HepG2 (cell line): ENCODE results near the gene MADCAM1. TPM values are rescaled to one million over a fixed set of nuclear protein-coding genes. Genes with fewer than 3 reads are reported as not detected.

Source experiments
- ARNTL ChIP-seq: sonication (generic); formaldehyde crosslinking; IDR thresholded peaks from 2 replicates; pipeline ENCODE4 v1.4.0; 2020; ENCODE audit warnings: mild to moderate bottlenecking, missing genetic modification reagents
- CREBL2 ChIP-seq: sonication (generic); formaldehyde crosslinking; IDR thresholded peaks from 2 replicates; pipeline ENCODE4 v1.8.1; 2023; ENCODE audit warnings: missing genetic modification reagents, mild to moderate bottlenecking, borderline replicate concordance
- DNMT3B ChIP-seq: conservative IDR thresholded peaks from 2 replicates; pipeline ENCODE4 v1.6.1; 2016; ENCODE audit warnings: missing biosample characterization, control low read depth
- ELF4 ChIP-seq: sonication (generic); formaldehyde crosslinking; IDR thresholded peaks from 2 replicates; pipeline ENCODE4 v1.5.0; 2020; ENCODE audit warnings: missing genetic modification reagents, mild to moderate bottlenecking, moderate library complexity, borderline replicate concordance
- ETV5 ChIP-seq: IDR thresholded peaks from 2 replicates; pipeline ENCODE4 v1.6.1; 2018; ENCODE audit warnings: missing biosample characterization, missing genetic modification reagents, inconsistent platforms, borderline replicate concordance
- NFAT5 ChIP-seq: sonication (generic); formaldehyde crosslinking; IDR thresholded peaks from 2 replicates; pipeline ENCODE4 v1.4.0; 2020; ENCODE audit warnings: missing genetic modification reagents
- SIN3A ChIP-seq: IDR thresholded peaks from 2 replicates; pipeline ENCODE4 v1.6.1; 2011; ENCODE audit warnings: low read depth, mild to moderate bottlenecking, control low read depth, low read length, borderline replicate concordance
- SP4 ChIP-seq: sonication (generic); formaldehyde crosslinking; IDR thresholded peaks from 2 replicates; pipeline ENCODE4 v1.8.1; 2023; ENCODE audit warnings: mild to moderate bottlenecking, missing genetic modification reagents
- ZNF205 ChIP-seq: IDR thresholded peaks from 2 replicates; pipeline ENCODE4 v1.6.1; 2018; ENCODE audit warnings: missing biosample characterization, missing genetic modification reagents
- ZNF230 ChIP-seq: sonication (generic); formaldehyde crosslinking; IDR thresholded peaks from 2 replicates; pipeline ENCODE4 v1.4.0; 2020; ENCODE audit warnings: mild to moderate bottlenecking, missing genetic modification reagents
- ZNF331 ChIP-seq: sonication (generic); formaldehyde crosslinking; IDR thresholded peaks from 2 replicates; pipeline ENCODE4 v1.4.0; 2020; ENCODE audit warnings: missing genetic modification reagents
- ZNF556 ChIP-seq: sonication (generic); formaldehyde crosslinking; IDR thresholded peaks from 2 replicates; pipeline ENCODE4 v1.4.0; 2020; ENCODE audit warnings: mild to moderate bottlenecking, missing genetic modification reagents, borderline replicate concordance
- ZNF883 ChIP-seq: sonication (generic); formaldehyde crosslinking; IDR thresholded peaks from 2 replicates; pipeline ENCODE4 v1.5.1; 2020; ENCODE audit warnings: mild to moderate bottlenecking, missing genetic modification reagents; ENCODE audit errors: not compliant biosample characterization
- polyA plus RNA-seq, 8 experiments: library from polyadenylated mRNA; depleted of rRNA in 3 of 8; stranded (reverse) in 7 of 8; unstranded in 1 of 8; fragments of >200 nt; fragmentation: Illumina TruSeq in 4 of 8; extraction: Trizol in 4 of 8; gene quantifications; 2 replicates each; pipeline versions ENCODE4 v1.2.1 to v1.2.3, GENCODE V29; 2011 to 2016; ENCODE audit warnings: low read depth in 4 of 8, missing spikeins in 1 of 8, mixed read lengths in 1 of 8; ENCODE audit not compliant: insufficient read depth in 1 of 8
- total RNA-seq, 5 experiments: library from RNA; depleted of rRNA; stranded (reverse); fragments of >200 nt; fragmentation: Illumina TruSeq; extraction: Trizol; gene quantifications; 2 replicates each; pipeline ENCODE4 v1.2.3, GENCODE V29; 2016; ENCODE audit warnings: low read depth in 1 of 5
- TF ChIP-seq, protein P1 (sequence below): IDR thresholded peaks from 2 replicates; pipeline ENCODE4 v1.6.1; 2016; ENCODE audit warnings: missing genetic modification reagents, missing compliant biosample characterization
- TF ChIP-seq, protein P2 (sequence below): sonication (generic); formaldehyde crosslinking; IDR thresholded peaks from 2 replicates; pipeline ENCODE4 v1.4.0; 2020; ENCODE audit warnings: missing genetic modification reagents
- TF ChIP-seq, protein P3 (sequence below): sonication (generic); IDR thresholded peaks from 2 replicates; pipeline ENCODE4 v1.6.1; 2016; ENCODE audit warnings: low read depth, borderline replicate concordance

The MADCAM1 gene
- total and polyA plus RNA-seq, 2 of the 13 experiments (the other 11 are each of a cell fraction or from before 2014, with no cell fraction given) = 0.29 to 0.33 TPM

GRCh38 chr19:491146-491741, 5.0 kb upstream of the MADCAM1 start (continued):
- TF ChIP-seq NFAT5 (CRISPR knock-in tag) (no peak), ZNF205 (CRISPR knock-in tag) (0 out of 2 replicates have a peak, but pooled peaks have one; percentile 26), ZNF883 (peak; percentile 39), ARNTL (CRISPR knock-in tag) (no peak), ELF4 (CRISPR knock-in tag) (no peak), ETV5 (CRISPR knock-in tag) (peak; percentile 14; the same call in 1 of the 2 replicates), ZNF556 (0 out of 2 replicates have a peak, but pooled peaks have one; percentile 47), ZNF230 (0 out of 2 replicates have a peak, but pooled peaks have one; percentile 43), DNMT3B (no peak), SP4 (CRISPR knock-in tag) (peak; percentile 77; the same call in 1 of the 2 replicates), ZNF331 (CRISPR knock-in tag) (0 out of 2 replicates have a peak, but pooled peaks have one; percentile 20), CREBL2 (CRISPR knock-in tag) (0 out of 2 replicates have a peak, but pooled peaks have one; percentile 60), SIN3A (no peak)
- TF ChIP-seq, protein P1, sequence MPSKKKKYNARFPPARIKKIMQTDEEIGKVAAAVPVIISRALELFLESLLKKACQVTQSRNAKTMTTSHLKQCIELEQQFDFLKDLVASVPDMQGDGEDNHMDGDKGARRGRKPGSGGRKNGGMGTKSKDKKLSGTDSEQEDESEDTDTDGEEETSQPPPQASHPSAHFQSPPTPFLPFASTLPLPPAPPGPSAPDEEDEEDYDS = peak; percentile 40; the same call in 1 of the 2 replicates
- TF ChIP-seq, protein P2, sequence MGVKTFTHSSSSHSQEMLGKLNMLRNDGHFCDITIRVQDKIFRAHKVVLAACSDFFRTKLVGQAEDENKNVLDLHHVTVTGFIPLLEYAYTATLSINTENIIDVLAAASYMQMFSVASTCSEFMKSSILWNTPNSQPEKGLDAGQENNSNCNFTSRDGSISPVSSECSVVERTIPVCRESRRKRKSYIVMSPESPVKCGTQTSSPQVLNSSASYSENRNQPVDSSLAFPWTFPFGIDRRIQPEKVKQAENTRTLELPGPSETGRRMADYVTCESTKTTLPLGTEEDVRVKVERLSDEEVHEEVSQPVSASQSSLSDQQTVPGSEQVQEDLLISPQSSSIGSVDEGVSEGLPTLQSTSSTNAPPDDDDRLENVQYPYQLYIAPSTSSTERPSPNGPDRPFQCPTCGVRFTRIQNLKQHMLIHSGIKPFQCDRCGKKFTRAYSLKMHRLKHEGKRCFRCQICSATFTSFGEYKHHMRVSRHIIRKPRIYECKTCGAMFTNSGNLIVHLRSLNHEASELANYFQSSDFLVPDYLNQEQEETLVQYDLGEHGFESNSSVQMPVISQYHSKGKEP (CRISPR knock-in tag) = no peak
- TF ChIP-seq, protein P3, sequence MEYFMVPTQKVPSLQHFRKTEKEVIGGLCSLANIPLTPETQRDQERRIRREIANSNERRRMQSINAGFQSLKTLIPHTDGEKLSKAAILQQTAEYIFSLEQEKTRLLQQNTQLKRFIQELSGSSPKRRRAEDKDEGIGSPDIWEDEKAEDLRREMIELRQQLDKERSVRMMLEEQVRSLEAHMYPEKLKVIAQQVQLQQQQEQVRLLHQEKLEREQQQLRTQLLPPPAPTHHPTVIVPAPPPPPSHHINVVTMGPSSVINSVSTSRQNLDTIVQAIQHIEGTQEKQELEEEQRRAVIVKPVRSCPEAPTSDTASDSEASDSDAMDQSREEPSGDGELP = peak; percentile 79; the same call in 1 of the 2 replicates
